ENCODE results near the gene MAGEC3.

The MAGEC3 gene

DNA sequence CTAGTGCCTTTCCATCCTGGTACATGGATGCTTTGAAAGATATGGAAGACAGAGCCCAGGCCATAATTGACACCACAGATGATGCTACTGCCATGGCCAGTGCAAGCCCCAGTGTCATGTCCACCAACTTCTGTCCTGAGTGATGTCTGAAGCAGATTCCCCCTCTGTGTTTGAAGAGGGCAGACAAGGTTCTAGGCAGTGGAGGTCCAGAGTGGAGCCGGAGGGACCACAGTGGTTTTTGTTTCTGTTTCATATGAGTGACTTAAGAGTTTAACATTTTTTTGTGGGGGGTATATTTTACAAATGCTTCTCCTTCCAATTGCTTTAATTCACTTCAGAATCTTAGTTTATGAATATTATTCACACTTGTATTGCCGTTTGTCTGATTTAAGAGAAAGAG, 59.6 kb downstream of the MAGEC3 start:
- TF ChIP-seq, protein P1, sequence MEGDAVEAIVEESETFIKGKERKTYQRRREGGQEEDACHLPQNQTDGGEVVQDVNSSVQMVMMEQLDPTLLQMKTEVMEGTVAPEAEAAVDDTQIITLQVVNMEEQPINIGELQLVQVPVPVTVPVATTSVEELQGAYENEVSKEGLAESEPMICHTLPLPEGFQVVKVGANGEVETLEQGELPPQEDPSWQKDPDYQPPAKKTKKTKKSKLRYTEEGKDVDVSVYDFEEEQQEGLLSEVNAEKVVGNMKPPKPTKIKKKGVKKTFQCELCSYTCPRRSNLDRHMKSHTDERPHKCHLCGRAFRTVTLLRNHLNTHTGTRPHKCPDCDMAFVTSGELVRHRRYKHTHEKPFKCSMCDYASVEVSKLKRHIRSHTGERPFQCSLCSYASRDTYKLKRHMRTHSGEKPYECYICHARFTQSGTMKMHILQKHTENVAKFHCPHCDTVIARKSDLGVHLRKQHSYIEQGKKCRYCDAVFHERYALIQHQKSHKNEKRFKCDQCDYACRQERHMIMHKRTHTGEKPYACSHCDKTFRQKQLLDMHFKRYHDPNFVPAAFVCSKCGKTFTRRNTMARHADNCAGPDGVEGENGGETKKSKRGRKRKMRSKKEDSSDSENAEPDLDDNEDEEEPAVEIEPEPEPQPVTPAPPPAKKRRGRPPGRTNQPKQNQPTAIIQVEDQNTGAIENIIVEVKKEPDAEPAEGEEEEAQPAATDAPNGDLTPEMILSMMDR (IDR thresholded peaks at IDR 0.05): no peak
- no peak overlapping the region for H3K27ac ChIP-seq
- H3K4me3 ChIP-seq (ENCODE audit: low read depth in 1 of 2, low read length in 1 of 2): no peak overlapping the region
- H3K9me3 ChIP-seq: no peaks in the 10 kb centered on the region
- no peaks in the 10 kb centered on the region for H3K4me1 ChIP-seq (ENCODE audit: control insufficient read depth in 1 of 2, insufficient read depth in 1 of 2, low read depth in 1 of 2, low read length in 1 of 2)
- no peaks in the 10 kb centered on the region for H3K36me3 ChIP-seq
- H3K27me3 ChIP-seq: no peaks in the 10 kb centered on the region

DNA sequence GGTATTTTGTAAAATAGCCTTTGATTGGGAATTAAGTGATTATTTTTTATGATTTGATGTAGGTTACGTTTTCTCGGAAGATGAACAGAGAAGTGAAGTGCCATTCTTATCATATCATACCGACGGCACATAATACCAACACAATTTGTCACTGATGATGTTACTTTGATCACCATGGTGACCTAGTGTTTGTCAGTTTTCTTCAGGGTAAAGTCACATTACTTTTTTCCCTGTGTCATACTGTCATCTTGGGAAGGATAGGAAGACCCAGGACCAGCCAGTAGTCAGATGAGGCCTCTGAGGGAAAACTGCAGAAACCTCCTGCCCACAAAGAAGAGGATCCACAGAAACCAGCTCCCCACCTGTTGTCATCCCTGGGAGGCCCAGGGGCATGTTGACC, 64.2 kb downstream of the MAGEC3 start:
- Histone ChIP-seq H3K9me3 (no peaks in the 10 kb centered on the region), H3K27me3 (no peaks in the 10 kb centered on the region)
- TF ChIP-seq, protein P1 (IDR thresholded peaks at IDR 0.05): no peak

GRCh38 chrX:141903400-141904155, 65.5 kb downstream of the MAGEC3 start, which contains the start of gene MAGEC1:
MAGEC1 (plus strand) TSS chrX:141903894; CDS start chrX:141905073, 1,179 bp downstream.
- TF ChIP-seq, protein P1 (IDR thresholded peaks at IDR 0.05): no peak
- Histone ChIP-seq H3K4me1 (ENCODE audit: control insufficient read depth in 1 of 2, insufficient read depth in 1 of 2, low read depth in 1 of 2, low read length in 1 of 2) (no peaks in the 10 kb centered on the region), H3K36me3 (no peaks in the 10 kb centered on the region), H3K9me3 (no peaks in the 10 kb centered on the region), H3K27ac (no peak within 1 kb of the TSS), H3K4me3 (ENCODE audit: low read depth in 1 of 2, low read length in 1 of 2) (no peak within 1 kb of the TSS), H3K27me3 (no peaks in the 10 kb centered on the region)

More for the DNA sequence above, 64.2 kb downstream of the MAGEC3 start:
- Histone ChIP-seq H3K4me1 (ENCODE audit: control insufficient read depth in 1 of 2, insufficient read depth in 1 of 2, low read depth in 1 of 2, low read length in 1 of 2) (no peaks in the 10 kb centered on the region), H3K27ac (no peak overlapping the region), H3K36me3 (no peaks in the 10 kb centered on the region), H3K4me3 (ENCODE audit: low read depth in 1 of 2, low read length in 1 of 2) (no peak overlapping the region)

DNA sequence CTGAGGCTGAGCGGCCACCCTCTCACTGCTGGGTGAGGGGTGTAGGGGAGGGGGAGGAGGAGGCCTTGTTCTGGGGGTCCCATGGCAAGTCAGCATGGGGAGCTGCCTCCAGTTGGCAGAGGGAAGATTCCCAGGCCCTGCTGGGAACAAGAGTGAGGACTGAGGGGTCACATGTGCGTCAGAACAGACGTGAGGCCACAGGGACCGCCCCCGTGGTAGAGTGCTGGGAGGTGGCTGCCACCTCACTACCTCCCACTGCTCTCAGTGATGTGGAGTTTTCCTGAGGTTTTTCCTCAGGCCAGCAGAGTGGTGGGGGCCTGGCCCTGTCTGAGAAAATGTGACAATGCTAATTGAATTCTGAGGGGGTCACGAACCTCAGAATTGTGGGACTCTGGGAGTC, 66.1 kb downstream of the MAGEC3 start:
- no peak overlapping the region for H3K27ac ChIP-seq
- no peaks in the 10 kb centered on the region for H3K36me3 ChIP-seq
- H3K4me1 ChIP-seq (ENCODE audit: control insufficient read depth in 1 of 2, insufficient read depth in 1 of 2, low read depth in 1 of 2, low read length in 1 of 2): no peaks in the 10 kb centered on the region
- TF ChIP-seq, protein P1 (IDR thresholded peaks at IDR 0.05): no peak
- no peaks in the 10 kb centered on the region for H3K9me3 ChIP-seq
- no peaks in the 10 kb centered on the region for H3K27me3 ChIP-seq
- H3K4me3 ChIP-seq (ENCODE audit: low read depth in 1 of 2, low read length in 1 of 2): no peak overlapping the region

DNA sequence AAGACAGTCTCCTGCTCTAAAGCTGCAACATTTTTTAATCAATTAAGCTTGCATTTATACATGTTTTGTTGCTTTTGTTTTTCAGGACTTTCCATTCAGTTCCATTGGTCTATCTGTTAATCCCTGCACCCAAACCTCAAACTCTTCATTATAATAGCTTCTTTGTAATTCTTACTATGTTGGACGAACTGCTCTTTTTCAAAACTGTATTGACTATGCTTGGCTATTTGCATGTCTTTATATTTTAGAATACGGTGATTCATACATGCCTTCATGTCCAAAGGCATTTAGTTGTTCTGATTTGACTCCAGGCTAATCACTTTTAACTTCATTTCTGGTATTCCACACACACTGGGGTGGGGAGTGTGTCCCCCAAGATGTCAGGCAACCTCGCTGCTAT, 79.7 kb downstream of the MAGEC3 start:
- Histone ChIP-seq H3K27ac (no peak overlapping the region), H3K4me3 (ENCODE audit: low read depth in 1 of 2, low read length in 1 of 2) (no peak overlapping the region), H3K27me3 (no peaks in the 10 kb centered on the region), H3K4me1 (ENCODE audit: control insufficient read depth in 1 of 2, insufficient read depth in 1 of 2, low read depth in 1 of 2, low read length in 1 of 2) (no peaks in the 10 kb centered on the region), H3K36me3 (no peaks in the 10 kb centered on the region), H3K9me3 (no peaks in the 10 kb centered on the region)
- TF ChIP-seq, protein P1 (IDR thresholded peaks at IDR 0.05): no peak

All from neutrophil (primary cell).